Stimulated activated CD8-positive, alpha-beta memory T cell treated with anti-CD3 and anti-CD28 coated beads, Interleukin-15, amount 100 ng/mL, for 1 hour (primary cell): ENCODE data around the gene PEX14.

Experiments used
- DNase-seq: peaks from one replicate; pipeline ENCODE4 v3.0.0-alpha.2; 2020; ENCODE audit warnings: low read depth

Gene PEX14

DNA sequence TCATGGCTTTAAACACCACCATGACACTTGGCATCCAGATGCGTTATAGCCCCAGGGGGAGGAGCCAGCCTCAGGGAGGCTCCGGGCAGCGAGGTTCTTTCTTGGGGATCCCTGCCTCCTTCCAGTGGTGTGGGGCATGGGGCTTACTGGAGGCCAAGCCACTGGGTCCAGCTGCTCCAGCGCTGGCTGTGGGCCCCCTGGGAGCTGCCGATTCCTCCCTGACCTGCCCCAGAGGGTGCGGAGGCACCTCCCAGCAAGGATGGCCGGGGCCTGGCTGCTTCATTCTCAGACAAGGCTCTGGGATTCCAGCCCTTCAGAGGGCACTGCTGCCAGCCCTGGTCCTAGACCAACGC lies 159.3 kb downstream of the PEX14 start:
- DNase-seq = no peak

GRCh38 chr1:10634428-10635084 lies 159.8 kb downstream of the PEX14 start:
- DNase-seq = no peak

GRCh38 chr1:10635085-10635896 lies 160.5 kb downstream of the PEX14 start:
- no peak for DNase-seq

- no peak for DNase-seq
Measured at GRCh38 chr1:10635992-10636391, 161.2 kb downstream of the PEX14 start.

DNA sequence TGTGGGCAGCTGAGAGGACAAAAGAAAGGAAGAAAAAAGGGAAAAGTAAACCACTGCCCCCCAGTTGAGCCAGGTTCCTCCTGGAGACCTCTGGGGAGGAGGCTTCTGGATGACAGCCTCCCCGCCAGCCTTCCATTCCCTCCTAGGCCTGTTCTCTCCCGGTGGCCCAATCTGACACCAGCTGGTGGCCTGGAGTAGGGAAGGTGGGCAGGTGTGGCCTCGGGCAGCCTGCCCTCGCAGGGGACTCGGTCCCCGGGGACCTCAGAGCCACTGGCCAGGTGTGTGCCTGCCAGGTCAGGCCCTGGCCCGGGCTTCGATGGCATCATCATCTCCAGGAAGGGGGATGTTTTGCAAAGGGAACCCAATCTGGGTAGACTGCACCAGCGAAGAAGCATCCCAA lies 162.7 kb downstream of the PEX14 start:
- no peak for DNase-seq

DNA sequence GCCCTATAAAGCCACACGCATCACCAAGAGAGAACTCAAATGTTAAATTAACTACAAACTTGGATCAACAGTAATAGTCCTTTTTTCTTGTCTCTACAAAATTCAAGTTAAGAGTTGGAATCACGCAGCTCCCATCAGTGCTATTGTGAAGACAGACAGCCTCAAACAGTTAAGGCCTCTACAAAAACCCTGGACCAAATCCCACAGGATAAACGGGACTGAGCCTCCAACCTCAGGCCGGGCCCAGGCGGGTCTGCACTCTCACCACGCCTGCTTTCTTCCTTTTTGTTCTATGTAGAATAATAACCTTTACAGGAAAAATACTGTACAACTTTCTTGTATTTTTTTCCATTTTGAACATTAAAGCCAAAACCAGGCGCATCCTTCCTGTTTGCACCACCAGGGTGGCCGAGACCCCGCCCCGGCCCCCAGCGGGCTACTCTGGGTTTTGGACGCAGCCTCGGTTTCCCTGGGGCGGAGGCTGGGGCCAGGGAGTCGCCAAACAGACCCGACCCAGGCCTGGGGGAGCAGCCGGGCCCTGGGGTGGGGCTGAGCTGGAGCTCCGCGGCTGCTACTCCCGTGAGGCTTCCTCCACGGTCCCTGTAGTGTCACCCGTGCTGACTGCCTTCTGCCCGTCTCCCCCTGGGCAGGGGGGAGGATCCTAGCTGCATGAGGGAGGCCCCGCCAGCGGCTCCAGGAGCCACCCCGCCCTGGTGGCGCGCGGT lies 163.2 kb downstream of the PEX14 start:
- DNase-seq = no peak

GRCh38 chr1:10638559-10639005 lies 163.8 kb downstream of the PEX14 start:
- DNase-seq = no peak

DNA sequence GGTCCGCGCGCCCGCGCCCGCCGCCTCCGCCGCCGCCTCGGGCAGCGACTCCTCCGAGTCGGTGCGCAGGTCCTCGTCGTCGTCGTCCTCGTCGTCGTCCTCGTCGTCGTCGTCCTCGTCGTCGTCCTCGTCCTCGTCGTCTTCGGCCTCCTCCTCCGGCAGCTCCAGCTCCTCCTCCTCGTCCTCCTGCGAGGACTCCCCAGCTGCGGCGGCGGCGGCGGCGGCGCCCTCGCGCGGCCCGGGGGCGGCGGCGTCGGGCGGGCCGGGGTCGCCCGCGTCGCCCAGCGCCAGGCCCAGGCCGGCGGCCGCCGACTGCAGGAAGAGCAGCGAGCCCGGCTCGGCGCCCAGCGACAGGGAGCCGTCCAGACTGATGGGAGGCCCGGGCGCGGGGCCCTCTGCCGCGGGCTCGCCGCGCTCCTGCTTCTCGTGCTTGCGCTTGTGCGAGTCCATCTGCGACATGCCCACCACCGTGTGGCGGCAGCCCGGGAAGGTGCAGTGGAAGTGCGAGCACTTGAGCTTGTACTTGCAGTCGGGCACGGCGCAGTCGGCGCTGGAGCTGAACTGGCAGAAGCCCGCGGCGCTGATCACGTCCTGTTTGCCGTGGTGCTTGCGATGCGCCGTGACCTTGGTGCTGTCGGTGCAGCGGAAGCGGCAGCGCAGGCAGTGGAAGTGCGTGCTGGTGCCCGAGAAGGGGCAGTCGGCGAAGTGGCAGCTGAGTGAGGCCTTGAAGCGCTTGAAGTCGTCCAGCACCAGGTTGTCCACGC lies 164.4 kb downstream of the PEX14 start:
- DNase-seq = no peak

- no peak for DNase-seq
Measured at GRCh38 chr1:10639775-10640578, 165.2 kb downstream of the PEX14 start.

- DNase-seq = no peak
Measured at GRCh38 chr1:10640843-10641553, 166.2 kb downstream of the PEX14 start.

GRCh38 chr1:10641976-10642375 lies 167.2 kb downstream of the PEX14 start:
- DNase-seq = no peak

DNA sequence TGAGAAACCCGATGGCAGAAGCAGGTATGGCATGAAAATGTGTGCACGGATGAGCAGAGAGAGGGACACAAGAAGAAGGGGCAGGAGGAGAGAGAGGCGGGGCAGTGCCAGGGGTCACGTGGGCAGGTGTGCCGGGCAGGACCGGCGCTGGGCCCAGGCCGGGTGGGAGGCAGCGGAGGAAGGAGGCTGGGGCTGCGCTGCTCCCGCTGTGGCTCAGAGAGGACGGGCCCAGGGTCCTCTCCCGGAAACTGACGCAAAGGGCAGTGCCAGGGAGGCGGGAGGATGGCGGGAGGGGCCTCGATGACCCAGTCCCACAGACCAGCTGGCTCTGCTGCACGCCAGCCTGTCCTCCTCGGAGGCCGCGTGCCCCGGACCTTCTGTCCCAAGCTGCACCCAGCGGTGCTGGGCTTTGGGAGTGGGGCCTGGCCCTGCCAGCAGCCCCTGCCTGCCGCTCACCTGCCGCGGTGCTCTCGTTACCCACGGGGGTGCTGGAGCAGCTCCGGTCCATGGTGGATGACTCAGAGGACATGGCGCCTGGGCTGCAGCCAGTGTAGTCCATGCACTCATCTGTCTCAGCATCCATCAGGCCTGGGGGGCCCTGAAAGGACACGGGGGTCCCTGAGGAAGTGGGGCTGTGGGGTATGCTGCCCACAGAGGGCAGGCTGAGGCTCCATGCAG lies 167.8 kb downstream of the PEX14 start:
- no peak for DNase-seq

- DNase-seq = no peak
Measured at GRCh38 chr1:10643607-10644306, 169.0 kb downstream of the PEX14 start.

- no peak for DNase-seq
Measured at GRCh38 chr1:10644307-10645128, 169.8 kb downstream of the PEX14 start.

- DNase-seq = no peak
Measured at GRCh38 chr1:10646347-10646861, 171.7 kb downstream of the PEX14 start.

DNA sequence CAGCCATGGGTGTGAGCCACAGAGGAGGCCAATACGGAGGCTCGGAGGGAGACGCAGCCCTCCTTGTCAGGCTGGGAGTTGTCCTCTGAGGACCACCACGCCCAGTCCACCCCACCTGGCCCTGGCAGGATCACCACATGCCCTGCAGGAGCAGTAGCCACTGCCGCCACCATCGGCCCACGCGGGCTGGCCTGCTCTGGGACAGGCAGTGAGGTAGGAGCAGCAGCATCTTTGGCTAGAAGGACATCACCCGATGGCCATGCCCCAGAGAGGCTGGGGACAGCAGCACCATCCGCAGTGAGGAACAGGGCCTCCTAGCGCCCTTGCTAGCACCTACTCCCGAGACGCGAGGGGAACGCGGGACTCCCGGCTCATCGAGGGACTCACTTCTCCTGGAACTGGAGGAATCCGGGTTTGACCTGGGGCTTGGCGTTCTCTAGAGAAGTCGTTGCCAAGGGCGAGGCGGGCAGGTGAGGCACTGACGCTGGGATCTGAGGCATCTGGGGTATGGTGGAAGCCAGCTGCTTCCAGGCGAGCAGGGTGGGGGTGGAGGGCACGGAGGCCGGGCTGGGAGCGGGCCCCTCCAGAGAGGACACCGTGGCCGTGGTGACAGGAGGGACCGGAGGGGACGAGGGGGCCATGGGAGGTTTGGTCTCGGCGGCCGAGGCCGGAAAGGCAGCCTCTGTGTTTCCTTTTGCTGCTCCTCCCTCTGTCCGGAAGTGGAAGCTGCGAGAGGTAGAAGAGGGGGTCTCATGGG lies 172.8 kb downstream of the PEX14 start:
- DNase-seq = no peak

- DNase-seq = no peak
Measured at GRCh38 chr1:10648689-10649516, 174.2 kb downstream of the PEX14 start.
